PC-3 (cell line): Measurements from ENCODE around the gene UBR3. TPM values are rescaled to one million over a fixed set of nuclear protein-coding genes. Genes with fewer than 3 reads are reported as not detected.
A peak's percentile ranks its signal among the peaks of the same experiment; 100 is the strongest.
"Not testable (repeated sequence)": the region's sequence is repeated elsewhere in the genome, so short reads cannot be mapped to it uniquely, and the experiment has no call there.

Experiments used
- ATAC-seq: fragments of 200-7000 bp; cut with Tn5 transposase; 2 replicates; pipeline ENCODE4 v1.9.1; 2020; ENCODE audit warnings: mild to moderate bottlenecking, moderate library complexity
- BruUV-seq: library from RNA; stranded (reverse); fragments of 400-500 nt; replicated peaks from 2 replicates; lab custom pipeline; 2021; lab: Mats Ljungman, UMichigan
- CTCF ChIA-PET: fragments of 300-600 bp; sonication (Branson Sonifier 250); formaldehyde crosslinking; loops from one replicate; lab custom pipeline; 2022; ENCODE audit warnings: antibody characterized with exemption; lab: Charles Lee
- POLR2A ChIA-PET: fragments of 300-600 bp; sonication (Branson Sonifier 250); formaldehyde crosslinking; loops from one replicate; lab custom pipeline; 2022; ENCODE audit warnings: antibody characterized with exemption; ENCODE audit not compliant: unreplicated experiment; lab: Charles Lee
- DNase-seq: peaks from one replicate; pipeline ENCODE4 v3.0.0-alpha.2; 2015
- H2AFZ ChIP-seq: fragments of 300-600 bp; sonication (generic); 2 replicates; pipeline ENCODE4 v1.6.0; 2016; ENCODE audit warnings: antibody characterized with exemption, low read length
- H3F3A ChIP-seq: fragments of 300-600 bp; sonication (generic); one replicate; pipeline ENCODE4 v1.6.0; 2017; ENCODE audit warnings: antibody characterized with exemption, low read length, control low read depth, mild to moderate bottlenecking; ENCODE audit not compliant: unreplicated experiment
- H3K27ac ChIP-seq: fragments of 300-600 bp; sonication (generic); 2 replicates; pipeline ENCODE4 v1.5.1; 2016; ENCODE audit warnings: mild to moderate bottlenecking, low read length
- H3K27me3 ChIP-seq: fragments of 300-600 bp; sonication (generic); 2 replicates; pipeline ENCODE4 v1.6.1; 2016; ENCODE audit warnings: low read length, mixed read lengths
- H3K36me3 ChIP-seq: fragments of 300-600 bp; sonication (generic); 2 replicates; pipeline ENCODE4 v1.6.1; 2016; ENCODE audit warnings: low read depth, mixed run types, low read length, mixed read lengths
- H3K4me1 ChIP-seq: fragments of 300-600 bp; sonication (generic); 2 replicates; pipeline ENCODE4 v1.5.1; 2016; ENCODE audit warnings: low read length; ENCODE audit not compliant: insufficient read depth
- H3K4me2 ChIP-seq: fragments of 300-600 bp; sonication (generic); 2 replicates; pipeline ENCODE4 v1.6.0; 2016; ENCODE audit warnings: low read length
- H3K4me3 ChIP-seq: fragments of 300-600 bp; sonication (generic); 2 replicates; pipeline ENCODE4 v1.5.1; 2016; ENCODE audit warnings: mild to moderate bottlenecking, low read length, mixed read lengths
- H3K79me2 ChIP-seq: fragments of 300-600 bp; sonication (generic); 2 replicates; pipeline ENCODE4 v1.6.1; 2017; ENCODE audit warnings: low read length, mixed read lengths
- H3K9ac ChIP-seq: fragments of 300-600 bp; sonication (generic); 2 replicates; pipeline ENCODE4 v1.6.0; 2016; ENCODE audit warnings: mild to moderate bottlenecking, low read length
- H3K9me2 ChIP-seq: fragments of 300-600 bp; sonication (generic); replicated peaks from 2 replicates; pipeline ENCODE4 v1.6.1; 2016; ENCODE audit warnings: mixed run types, low read length, mixed read lengths
- H3K9me3 ChIP-seq: fragments of 300-600 bp; sonication (generic); 2 replicates; pipeline ENCODE4 v1.6.1; 2016; ENCODE audit warnings: low read length, mixed read lengths
- H4K20me1 ChIP-seq: fragments of 300-600 bp; sonication (generic); 2 replicates; pipeline ENCODE4 v1.6.1; 2016; ENCODE audit warnings: low read length, mixed read lengths
- EZH2 ChIP-seq: fragments of 300-600 bp; sonication (generic); IDR thresholded peaks from one replicate; pipeline ENCODE4 v1.6.1; 2017; ENCODE audit warnings: antibody characterized with exemption, mild to moderate bottlenecking, low read length; ENCODE audit not compliant: unreplicated experiment
- EZH2phosphoT487 ChIP-seq: fragments of 300-600 bp; sonication (generic); IDR thresholded peaks from 2 replicates; pipeline ENCODE4 v1.6.1; 2018; ENCODE audit warnings: mild to moderate bottlenecking, antibody characterized with exemption, low read length, borderline replicate concordance
- intact Hi-C: fragments of 100-400 bp; cut with micrococcal nuclease; formaldehyde crosslinking; loops from 2 replicates; pipeline ENCODE4 v1.9.0; 2023
- total RNA-seq: library from RNA; depleted of rRNA; stranded (reverse); fragments of >200 nt; gene quantifications from 2 replicates; pipeline ENCODE4 v1.2.3, GENCODE V29; 2014
- TF ChIP-seq, protein P1 (sequence below): fragments of 300-600 bp; sonication (generic); conservative IDR thresholded peaks from 2 replicates; pipeline ENCODE4 v1.5.1; 2017; ENCODE audit warnings: antibody characterized with exemption, low read depth, mild to moderate bottlenecking, low read length

The UBR3 gene
- total RNA-seq, 1 experiment from 2014 or later = 30.9 TPM

DNA sequence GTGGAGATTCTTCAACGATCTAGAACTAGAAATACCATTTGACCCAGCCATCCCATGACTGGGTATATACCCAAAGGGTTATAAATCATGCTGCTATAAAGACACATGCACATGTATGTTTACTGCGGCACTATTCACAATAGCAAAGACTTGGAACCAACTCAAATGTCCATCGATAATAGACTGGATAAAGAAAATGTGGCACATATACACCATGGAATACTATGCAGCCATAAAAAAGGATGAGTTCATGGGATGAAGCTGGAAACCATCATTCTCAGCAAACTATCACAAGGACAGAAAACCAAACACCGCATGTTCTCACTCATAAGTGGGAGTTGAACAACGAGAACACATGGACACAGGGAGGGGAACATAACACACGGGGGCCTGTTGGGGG, 9.9 kb upstream of the UBR3 start:
- intact Hi-C loops, H3K4me2 ChIP-seq, H2AFZ ChIP-seq, DNase-seq, H3K27ac ChIP-seq, CTCF ChIA-PET, H3K9ac ChIP-seq, H3K4me3 ChIP-seq, BruUV-seq, H3K9me3 ChIP-seq, H3K27me3 ChIP-seq, ATAC-seq, POLR2A ChIA-PET, H4K20me1 ChIP-seq, H3K9me2 ChIP-seq: not testable (repeated sequence)
- H3K36me3 ChIP-seq = peaks cover 13% of the 10 kb centered on the region
- H3F3A ChIP-seq = peaks cover 16% of the 10 kb centered on the region
- H3K79me2 ChIP-seq = peaks cover 22% of the 10 kb centered on the region
- peaks cover 54% of the 10 kb centered on the region for H3K4me1 ChIP-seq

DNA sequence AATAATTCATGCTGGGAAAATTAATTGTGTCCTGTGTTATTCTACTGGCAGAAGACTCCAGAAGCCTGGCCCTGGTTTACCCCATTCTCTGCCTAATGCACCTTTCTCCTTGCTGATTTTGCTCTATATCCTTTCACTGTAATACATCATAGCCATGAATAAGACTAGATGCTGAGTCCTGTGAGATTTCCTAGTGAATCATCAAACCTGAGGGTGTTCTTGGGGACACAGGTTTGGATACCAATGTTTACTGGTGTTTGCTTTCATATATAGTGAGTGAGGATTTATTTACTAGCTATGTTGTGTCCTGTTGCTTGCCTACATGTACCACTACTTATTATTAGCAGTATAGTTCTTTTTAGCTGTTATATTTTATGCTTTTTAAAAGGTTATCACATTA, 9.0 kb upstream of the UBR3 start:
- BruUV-seq = no TSS peak
- peaks cover 7% of the 10 kb centered on the region for H3K36me3 ChIP-seq
- TF ChIP-seq, protein P1, sequence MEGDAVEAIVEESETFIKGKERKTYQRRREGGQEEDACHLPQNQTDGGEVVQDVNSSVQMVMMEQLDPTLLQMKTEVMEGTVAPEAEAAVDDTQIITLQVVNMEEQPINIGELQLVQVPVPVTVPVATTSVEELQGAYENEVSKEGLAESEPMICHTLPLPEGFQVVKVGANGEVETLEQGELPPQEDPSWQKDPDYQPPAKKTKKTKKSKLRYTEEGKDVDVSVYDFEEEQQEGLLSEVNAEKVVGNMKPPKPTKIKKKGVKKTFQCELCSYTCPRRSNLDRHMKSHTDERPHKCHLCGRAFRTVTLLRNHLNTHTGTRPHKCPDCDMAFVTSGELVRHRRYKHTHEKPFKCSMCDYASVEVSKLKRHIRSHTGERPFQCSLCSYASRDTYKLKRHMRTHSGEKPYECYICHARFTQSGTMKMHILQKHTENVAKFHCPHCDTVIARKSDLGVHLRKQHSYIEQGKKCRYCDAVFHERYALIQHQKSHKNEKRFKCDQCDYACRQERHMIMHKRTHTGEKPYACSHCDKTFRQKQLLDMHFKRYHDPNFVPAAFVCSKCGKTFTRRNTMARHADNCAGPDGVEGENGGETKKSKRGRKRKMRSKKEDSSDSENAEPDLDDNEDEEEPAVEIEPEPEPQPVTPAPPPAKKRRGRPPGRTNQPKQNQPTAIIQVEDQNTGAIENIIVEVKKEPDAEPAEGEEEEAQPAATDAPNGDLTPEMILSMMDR = no peak
- no peaks in the 10 kb centered on the region for H3K27me3 ChIP-seq
- ChIA-PET CTCF (no interaction called here), POLR2A (no interaction called here)
- H3K9me2 ChIP-seq = no peaks in the 10 kb centered on the region
- H3K4me3 ChIP-seq = no peak overlapping the region
- peak overlapping the region; percentile 54 for H3K27ac ChIP-seq
- H3F3A ChIP-seq = peaks cover 16% of the 10 kb centered on the region
- H3K9me3 ChIP-seq = no peaks in the 10 kb centered on the region
- H3K4me2 ChIP-seq = peak overlapping the region; percentile 76; the same call in 1 of the 2 replicates
- H3K4me1 ChIP-seq = peaks cover 62% of the 10 kb centered on the region
- no peak overlapping the region for H3K9ac ChIP-seq
- peak; percentile 19 for ATAC-seq
- no peak overlapping the region for H2AFZ ChIP-seq
- DNase-seq = peak; percentile 65
- H4K20me1 ChIP-seq = no peaks in the 10 kb centered on the region
- peaks cover 30% of the 10 kb centered on the region for H3K79me2 ChIP-seq
- intact Hi-C loops = no loop called here

DNA sequence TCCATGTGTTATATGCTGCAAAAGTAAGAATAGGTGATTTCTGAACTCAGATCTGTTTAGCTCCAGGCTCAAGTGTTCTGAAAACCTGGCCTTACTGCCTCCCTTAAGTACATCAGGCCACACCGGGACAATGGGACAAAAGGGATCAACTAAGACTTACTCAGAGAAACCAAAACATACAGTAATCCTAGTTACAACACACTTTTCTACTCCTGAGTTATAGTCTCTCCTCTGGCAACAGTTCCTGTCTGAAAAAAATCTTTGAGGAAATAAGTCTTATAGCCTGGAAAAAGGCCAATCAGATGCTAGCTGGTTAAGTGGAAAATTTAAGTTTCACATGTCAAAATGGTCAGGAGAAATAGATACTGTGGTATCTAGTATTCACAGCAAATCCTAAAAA, 8.1 kb upstream of the UBR3 start:
- no peak overlapping the region for H3K9ac ChIP-seq
- no TSS peak for BruUV-seq
- CTCF ChIA-PET = no interaction called here

DNA sequence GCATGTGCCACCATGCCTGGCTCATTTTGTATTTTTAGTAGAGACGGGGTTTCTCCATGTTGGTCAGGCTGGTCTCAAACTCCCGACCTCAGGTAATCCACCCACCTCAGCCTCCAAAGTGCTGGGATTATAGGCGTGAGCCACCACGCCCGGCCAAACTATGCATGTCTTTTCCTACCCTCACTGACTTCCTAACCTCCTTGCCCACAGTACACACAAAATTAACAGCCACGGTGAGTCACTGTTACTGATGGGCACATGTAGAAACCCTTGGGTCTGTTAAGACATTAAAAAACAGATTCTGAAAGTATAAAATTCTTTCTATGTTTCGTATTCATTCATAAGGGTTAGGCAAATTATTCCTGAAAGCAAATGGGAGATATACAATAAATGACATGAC, 7.2 kb upstream of the UBR3 start:
- H4K20me1 ChIP-seq, H3K36me3 ChIP-seq, BruUV-seq, H3K27me3 ChIP-seq, POLR2A ChIA-PET, H3K9me3 ChIP-seq, H2AFZ ChIP-seq, intact Hi-C loops, H3K9me2 ChIP-seq, CTCF ChIA-PET: not testable (repeated sequence)
- peaks cover 67% of the 10 kb centered on the region for H3K4me1 ChIP-seq
- peaks cover 44% of the 10 kb centered on the region for H3K79me2 ChIP-seq
- H3K4me3 ChIP-seq = peak overlapping the region; percentile 16
- DNase-seq (peak; percentile 90), ATAC-seq (peak; percentile 56)
- H3K4me2 ChIP-seq = peak overlapping the region; percentile 76
- H3K27ac ChIP-seq = peak overlapping the region; percentile 54
- peaks cover 16% of the 10 kb centered on the region for H3F3A ChIP-seq
- H3K9ac ChIP-seq = 0 out of 2 replicates have a peak overlapping the region, but pooled peaks have one; percentile 0

More for the DNA sequence above, 8.1 kb upstream of the UBR3 start:
- Histone ChIP-seq H4K20me1 (no peaks in the 10 kb centered on the region), H3K36me3 (peaks cover 4% of the 10 kb centered on the region), H3K27me3 (no peaks in the 10 kb centered on the region), H3K79me2 (peaks cover 39% of the 10 kb centered on the region), H3K4me3 (no peak overlapping the region), H3K9me2 (no peaks in the 10 kb centered on the region), H2AFZ (no peak overlapping the region), H3K4me1 (peaks cover 69% of the 10 kb centered on the region), H3K27ac (peak overlapping the region; percentile 54), H3K9me3 (no peaks in the 10 kb centered on the region), H3K4me2 (peak overlapping the region; percentile 76), H3F3A (peaks cover 16% of the 10 kb centered on the region)
- POLR2A ChIA-PET = no interaction called here
- ATAC-seq (0 out of 2 replicates have a peak, but pooled peaks have one; percentile 9), DNase-seq (peak; percentile 74)
- TF ChIP-seq EZH2 (no peak), EZH2phosphoT487 (no peak)
- TF ChIP-seq, protein P1 = no peak
- intact Hi-C loops = no loop called here
